Hepatocyte (in vitro differentiated cells): ENCODE data around the gene TTLL9. TPM values are rescaled to one million over a fixed set of nuclear protein-coding genes. Genes with fewer than 3 reads are reported as not detected.
A peak's percentile ranks its signal among the peaks of the same experiment; 100 is the strongest.

Experiments
- DNase-seq: peaks from one replicate; pipeline ENCODE4 v3.0.0-alpha.2; 2016; ENCODE audit warnings: low spot score
- H2AFZ ChIP-seq: fragments of 200-600 bp; sonication (generic); 2 replicates; pipeline ENCODE4 v1.6.0; 2016; ENCODE audit warnings: antibody characterized with exemption, mild to moderate bottlenecking
- H3K27ac ChIP-seq: fragments of 200-600 bp; sonication (generic); 2 replicates; pipeline ENCODE4 v1.5.1; 2016; ENCODE audit warnings: mild to moderate bottlenecking
- H3K27me3 ChIP-seq: fragments of 200-600 bp; sonication (generic); 2 replicates; pipeline ENCODE4 v1.6.1; 2016
- H3K36me3 ChIP-seq: fragments of 200-600 bp; sonication (generic); replicated peaks from 2 replicates; pipeline ENCODE4 v1.5.1; 2016; ENCODE audit warnings: low read depth; ENCODE audit not compliant: insufficient read depth
- H3K4me1 ChIP-seq: fragments of 200-600 bp; sonication (generic); 2 replicates; pipeline ENCODE4 v1.5.1; 2016; ENCODE audit warnings: mild to moderate bottlenecking, moderate library complexity; ENCODE audit not compliant: insufficient read depth
- H3K4me2 ChIP-seq: fragments of 200-600 bp; sonication (generic); 2 replicates; pipeline ENCODE4 v1.6.0; 2016
- H3K4me3 ChIP-seq: fragments of 200-600 bp; sonication (generic); 2 replicates; pipeline ENCODE4 v1.5.1; 2016; ENCODE audit warnings: mild to moderate bottlenecking
- H3K79me2 ChIP-seq: fragments of 200-600 bp; sonication (generic); 2 replicates; pipeline ENCODE4 v1.6.0; 2017; ENCODE audit warnings: mild to moderate bottlenecking
- H3K9me2 ChIP-seq: fragments of 200-600 bp; sonication (generic); replicated peaks from 2 replicates; pipeline ENCODE4 v1.6.0; 2017; ENCODE audit warnings: mild to moderate bottlenecking; ENCODE audit not compliant: insufficient read depth
- H3K9me3 ChIP-seq: fragments of 200-600 bp; sonication (generic); 2 replicates; pipeline ENCODE4 v1.5.1; 2016; ENCODE audit warnings: low read depth, mild to moderate bottlenecking
- H4K20me1 ChIP-seq: fragments of 200-600 bp; sonication (generic); 2 replicates; pipeline ENCODE4 v1.6.0; 2016; ENCODE audit warnings: mild to moderate bottlenecking; ENCODE audit not compliant: insufficient read depth, poor library complexity, severe bottlenecking
- EZH2 ChIP-seq: fragments of 200-600 bp; sonication (generic); IDR thresholded peaks from 2 replicates; pipeline ENCODE4 v1.6.1; 2016; ENCODE audit warnings: antibody characterized with exemption, mild to moderate bottlenecking, borderline replicate concordance
- EZH2phosphoT487 ChIP-seq: fragments of 200-600 bp; sonication (generic); IDR thresholded peaks from one replicate; pipeline ENCODE4 v1.6.1; 2018; ENCODE audit warnings: antibody characterized with exemption, mild to moderate bottlenecking, low read depth, moderate library complexity; ENCODE audit not compliant: unreplicated experiment, severe bottlenecking
- WGBS: methylation state at CpG from one replicate; pipeline ENCODE4 v1.1.6; 2016; ENCODE audit warnings: low lambda C conversion rate; ENCODE audit errors: missing lambda C conversion rate; 5-methylcytosine and 5-hydroxymethylcytosine counted together
- polyA plus RNA-seq: library from polyadenylated mRNA; unstranded; fragments of >200 nt; fragmentation: Nextera tagmentation; extraction: Ambion mirVana; gene quantifications from 2 replicates; pipeline ENCODE4 v1.2.1, GENCODE V29; 2016
- total RNA-seq: library from RNA; depleted of rRNA; stranded (reverse); fragments of >200 nt; gene quantifications from 2 replicates; pipeline ENCODE4 v1.2.3, GENCODE V29; 2014
- TF ChIP-seq, protein P1 (sequence below): fragments of 200-600 bp; sonication (generic); IDR thresholded peaks from 2 replicates; pipeline ENCODE4 v1.5.1; 2016; ENCODE audit warnings: antibody characterized with exemption, mild to moderate bottlenecking; ENCODE audit not compliant: poor library complexity

Gene TTLL9
- total and polyA plus RNA-seq, 2 experiments from 2014 or later = 0.18 TPM; not detected in 1

DNA sequence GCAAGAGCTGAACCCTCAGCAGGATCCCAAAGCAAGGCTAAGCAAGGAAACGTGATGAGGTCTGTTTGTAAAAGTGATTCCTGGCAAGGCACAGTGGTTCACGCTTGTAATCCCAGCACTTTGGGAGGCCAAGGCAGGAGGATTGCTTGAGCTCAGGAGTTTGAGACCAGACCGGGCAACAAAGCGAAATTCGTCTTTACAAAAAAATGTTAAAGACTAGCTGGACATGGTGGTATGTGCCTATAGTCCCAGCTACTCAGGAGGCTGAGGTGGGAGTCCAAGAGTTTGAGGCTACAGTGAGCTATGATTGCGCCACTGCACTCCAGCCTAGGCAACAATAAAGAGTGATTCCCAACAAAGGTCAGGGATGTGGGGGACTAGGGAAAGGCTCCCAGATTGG, 93.5 kb downstream of the TTLL9 start:
- TF ChIP-seq, protein P1, sequence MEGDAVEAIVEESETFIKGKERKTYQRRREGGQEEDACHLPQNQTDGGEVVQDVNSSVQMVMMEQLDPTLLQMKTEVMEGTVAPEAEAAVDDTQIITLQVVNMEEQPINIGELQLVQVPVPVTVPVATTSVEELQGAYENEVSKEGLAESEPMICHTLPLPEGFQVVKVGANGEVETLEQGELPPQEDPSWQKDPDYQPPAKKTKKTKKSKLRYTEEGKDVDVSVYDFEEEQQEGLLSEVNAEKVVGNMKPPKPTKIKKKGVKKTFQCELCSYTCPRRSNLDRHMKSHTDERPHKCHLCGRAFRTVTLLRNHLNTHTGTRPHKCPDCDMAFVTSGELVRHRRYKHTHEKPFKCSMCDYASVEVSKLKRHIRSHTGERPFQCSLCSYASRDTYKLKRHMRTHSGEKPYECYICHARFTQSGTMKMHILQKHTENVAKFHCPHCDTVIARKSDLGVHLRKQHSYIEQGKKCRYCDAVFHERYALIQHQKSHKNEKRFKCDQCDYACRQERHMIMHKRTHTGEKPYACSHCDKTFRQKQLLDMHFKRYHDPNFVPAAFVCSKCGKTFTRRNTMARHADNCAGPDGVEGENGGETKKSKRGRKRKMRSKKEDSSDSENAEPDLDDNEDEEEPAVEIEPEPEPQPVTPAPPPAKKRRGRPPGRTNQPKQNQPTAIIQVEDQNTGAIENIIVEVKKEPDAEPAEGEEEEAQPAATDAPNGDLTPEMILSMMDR = no peak
- TF ChIP-seq EZH2phosphoT487 (no peak), EZH2 (no peak)
- H3K4me3 ChIP-seq = no peak overlapping the region
- no peaks in the 10 kb centered on the region for H3K9me3 ChIP-seq
- peaks cover 3% of the 10 kb centered on the region for H3K4me1 ChIP-seq
- no peak overlapping the region for H3K4me2 ChIP-seq
- no peak overlapping the region for H2AFZ ChIP-seq
- no peaks in the 10 kb centered on the region for H3K79me2 ChIP-seq
- H3K9me2 ChIP-seq = no peaks in the 10 kb centered on the region
- WGBS = 78% methylated on average over 6 of the region's 6 CpGs
- no peaks in the 10 kb centered on the region for H3K36me3 ChIP-seq
- no peak for DNase-seq
- peaks cover 78% of the 10 kb centered on the region for H3K27me3 ChIP-seq
- no peak overlapping the region for H3K27ac ChIP-seq
- no peaks in the 10 kb centered on the region for H4K20me1 ChIP-seq

DNA sequence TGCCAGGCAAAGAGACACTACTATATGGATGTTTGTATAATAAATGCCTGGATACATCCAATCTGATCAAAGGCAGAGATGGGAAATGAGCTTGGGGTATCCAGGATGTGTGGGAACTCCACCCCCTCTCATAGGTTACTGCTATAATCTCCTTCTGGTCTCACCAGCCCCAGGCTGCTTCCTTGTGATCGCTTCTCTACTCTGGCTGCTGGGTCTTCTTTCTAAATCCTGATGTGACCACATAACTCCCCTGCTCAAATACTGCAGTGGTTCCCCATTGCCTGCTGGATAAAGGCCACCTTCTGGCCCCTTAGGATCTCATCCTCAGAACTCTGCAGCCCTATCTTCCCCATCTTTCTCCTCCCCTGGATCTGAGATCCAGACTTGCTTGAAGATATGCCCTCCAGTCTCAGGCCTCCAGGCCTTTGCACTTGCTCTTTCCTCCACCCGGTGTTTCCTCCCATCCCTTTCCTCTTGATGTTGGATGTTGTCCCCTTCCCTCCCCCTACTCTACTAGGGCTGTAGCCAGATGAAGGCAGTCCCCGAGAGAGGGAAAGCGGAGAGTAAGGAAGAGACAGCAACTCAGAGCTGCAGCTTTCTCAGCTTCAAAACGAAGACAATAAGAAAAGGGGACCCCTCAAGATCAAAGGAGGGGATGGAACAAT, 96.7 kb downstream of the TTLL9 start:
- H3K27ac ChIP-seq = no peak overlapping the region
- peak overlapping the region; percentile 77 for H3K4me2 ChIP-seq
- no peak for TF ChIP-seq EZH2
- no peak for TF ChIP-seq EZH2phosphoT487
- TF ChIP-seq, protein P1 = no peak
- WGBS = 13% methylated on average over 5 of the region's 5 CpGs
- no peaks in the 10 kb centered on the region for H3K79me2 ChIP-seq
- DNase-seq = no peak
- H3K9me3 ChIP-seq = no peaks in the 10 kb centered on the region
- H3K4me3 ChIP-seq = no peak overlapping the region
- no peaks in the 10 kb centered on the region for H4K20me1 ChIP-seq
- peaks cover 81% of the 10 kb centered on the region for H3K27me3 ChIP-seq
- no peaks in the 10 kb centered on the region for H3K9me2 ChIP-seq
- H3K36me3 ChIP-seq = no peaks in the 10 kb centered on the region
- H3K4me1 ChIP-seq = peaks cover 3% of the 10 kb centered on the region
- H2AFZ ChIP-seq = no peak overlapping the region

DNA sequence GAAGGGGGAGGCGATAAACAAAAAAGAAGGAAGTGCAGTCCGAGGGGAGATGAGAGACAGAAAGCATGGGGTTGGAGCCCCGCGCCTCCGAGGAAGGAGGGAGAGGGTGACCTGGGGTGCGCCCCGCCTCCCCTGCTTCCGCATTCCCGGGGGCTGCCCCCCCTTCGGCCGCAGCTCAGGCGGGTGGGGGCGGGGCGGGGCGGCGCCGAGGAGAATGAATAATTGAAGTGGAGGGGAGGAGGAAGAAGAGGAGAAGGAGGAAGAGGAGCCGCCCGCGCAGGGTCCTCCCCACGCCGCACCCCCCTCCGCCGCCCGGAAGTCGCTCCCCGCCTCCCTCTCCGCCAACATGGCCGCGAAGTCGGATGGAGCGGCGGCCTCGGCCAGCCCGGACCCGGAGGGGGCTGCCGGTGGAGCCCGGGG, 97.4 kb downstream of the TTLL9 start, which contains the start of gene XKR7:
TSS of gene XKR7 (plus strand) at position 322 of the 420 bp plus-strand sequence. CDS start at position 347, 25 bp downstream.
- H3K9me2 ChIP-seq = no peaks in the 10 kb centered on the region
- WGBS = 4% methylated on average over 4 of the region's 38 CpGs
- no peak for DNase-seq
- no peaks in the 10 kb centered on the region for H4K20me1 ChIP-seq
- H3K4me1 ChIP-seq = peaks cover 3% of the 10 kb centered on the region
- no peaks in the 10 kb centered on the region for H3K36me3 ChIP-seq
- H3K79me2 ChIP-seq = no peaks in the 10 kb centered on the region
- TF ChIP-seq EZH2 (no peak), EZH2phosphoT487 (no peak)
- TF ChIP-seq, protein P1 = no peak
- H3K4me3 ChIP-seq = no peak within 1 kb of the TSS
- no peak within 1 kb of the TSS for H3K27ac ChIP-seq
- no peak within 1 kb of the TSS for H2AFZ ChIP-seq
- H3K9me3 ChIP-seq = no peaks in the 10 kb centered on the region
- peak within 1 kb of the TSS; percentile 77 for H3K4me2 ChIP-seq
- H3K27me3 ChIP-seq = peaks cover 80% of the 10 kb centered on the region
